GM06990 (cell line): ENCODE measurements around the gene FAM83D.

Source experiments
- DNase-seq: peaks from one replicate; pipeline ENCODE4 v3.0.0-alpha.2; 2011; ENCODE audit not compliant: insufficient read length; ENCODE audit errors: extremely low read depth
- H3K27me3 ChIP-seq: replicated peaks from 2 replicates; pipeline ENCODE4 v1.6.0; 2011; ENCODE audit warnings: low read length; ENCODE audit not compliant: control insufficient read depth, insufficient read depth
- H3K36me3 ChIP-seq: 2 replicates; pipeline ENCODE4 v1.5.1; 2011; ENCODE audit warnings: low read length; ENCODE audit not compliant: control insufficient read depth, insufficient read depth
- H3K4me3 ChIP-seq: replicated peaks from 2 replicates; pipeline ENCODE4 v1.5.1; 2011; ENCODE audit warnings: low read depth, mild to moderate bottlenecking, control low read depth, low read length
- TF ChIP-seq, protein P1 (sequence below): IDR thresholded peaks from 2 replicates; pipeline ENCODE4 v1.5.1; 2011; ENCODE audit warnings: low read length, control low read depth, mild to moderate bottlenecking, inconsistent platforms; ENCODE audit not compliant: insufficient read depth, poor library complexity, severe bottlenecking

FAM83D gene

DNA sequence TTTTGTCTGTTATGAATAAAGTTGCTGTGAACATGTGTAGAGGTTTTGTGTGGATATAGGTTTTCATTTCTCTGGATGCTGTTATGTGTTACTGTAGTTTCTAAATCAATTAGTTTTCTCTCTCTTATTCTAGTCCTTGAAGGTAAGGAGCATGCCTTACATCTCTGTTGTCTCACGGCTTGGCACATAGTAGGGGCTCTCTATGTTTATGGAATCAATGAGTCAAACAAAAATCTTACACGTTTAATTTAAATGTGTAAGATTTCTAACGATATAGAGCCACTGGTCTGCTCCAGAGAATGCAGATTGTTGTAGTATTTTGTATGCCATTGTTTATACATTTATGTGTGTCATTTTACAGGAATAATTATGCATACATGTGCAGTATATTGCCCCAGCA lies 20.6 kb downstream of the FAM83D start:
- TF ChIP-seq, protein P1, sequence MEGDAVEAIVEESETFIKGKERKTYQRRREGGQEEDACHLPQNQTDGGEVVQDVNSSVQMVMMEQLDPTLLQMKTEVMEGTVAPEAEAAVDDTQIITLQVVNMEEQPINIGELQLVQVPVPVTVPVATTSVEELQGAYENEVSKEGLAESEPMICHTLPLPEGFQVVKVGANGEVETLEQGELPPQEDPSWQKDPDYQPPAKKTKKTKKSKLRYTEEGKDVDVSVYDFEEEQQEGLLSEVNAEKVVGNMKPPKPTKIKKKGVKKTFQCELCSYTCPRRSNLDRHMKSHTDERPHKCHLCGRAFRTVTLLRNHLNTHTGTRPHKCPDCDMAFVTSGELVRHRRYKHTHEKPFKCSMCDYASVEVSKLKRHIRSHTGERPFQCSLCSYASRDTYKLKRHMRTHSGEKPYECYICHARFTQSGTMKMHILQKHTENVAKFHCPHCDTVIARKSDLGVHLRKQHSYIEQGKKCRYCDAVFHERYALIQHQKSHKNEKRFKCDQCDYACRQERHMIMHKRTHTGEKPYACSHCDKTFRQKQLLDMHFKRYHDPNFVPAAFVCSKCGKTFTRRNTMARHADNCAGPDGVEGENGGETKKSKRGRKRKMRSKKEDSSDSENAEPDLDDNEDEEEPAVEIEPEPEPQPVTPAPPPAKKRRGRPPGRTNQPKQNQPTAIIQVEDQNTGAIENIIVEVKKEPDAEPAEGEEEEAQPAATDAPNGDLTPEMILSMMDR, result no peak
- DNase-seq, result no peak
- H3K4me3 ChIP-seq, result no peak overlapping the region
- no peaks in the 10 kb centered on the region for H3K27me3 ChIP-seq
- H3K36me3 ChIP-seq, result peaks cover 18% of the 10 kb centered on the region

DNA sequence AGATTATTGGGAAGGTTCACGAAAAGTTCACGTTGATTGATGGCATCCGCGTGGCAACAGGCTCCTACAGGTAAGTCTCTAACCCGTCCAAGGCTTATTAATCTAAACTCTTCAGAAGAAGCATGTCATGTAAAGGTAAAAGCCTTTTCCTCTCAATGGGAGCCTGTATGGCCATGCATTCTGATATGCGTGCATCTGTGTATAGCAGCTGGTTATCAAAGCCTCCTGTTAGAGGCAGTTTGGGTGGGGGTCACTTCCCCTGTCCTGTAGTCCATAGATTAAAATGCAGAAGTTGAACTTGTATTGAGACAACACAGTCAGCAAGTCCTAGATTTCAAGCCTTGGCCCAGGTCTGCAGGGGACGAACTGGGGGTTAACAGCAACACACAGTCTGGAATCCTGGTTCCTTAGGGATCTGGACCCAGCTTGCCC lies 21.7 kb downstream of the FAM83D start:
- Histone ChIP-seq H3K36me3 (peaks cover 20% of the 10 kb centered on the region), H3K4me3 (no peak overlapping the region), H3K27me3 (no peaks in the 10 kb centered on the region)
- TF ChIP-seq, protein P1, result no peak
- no peak for DNase-seq

DNA sequence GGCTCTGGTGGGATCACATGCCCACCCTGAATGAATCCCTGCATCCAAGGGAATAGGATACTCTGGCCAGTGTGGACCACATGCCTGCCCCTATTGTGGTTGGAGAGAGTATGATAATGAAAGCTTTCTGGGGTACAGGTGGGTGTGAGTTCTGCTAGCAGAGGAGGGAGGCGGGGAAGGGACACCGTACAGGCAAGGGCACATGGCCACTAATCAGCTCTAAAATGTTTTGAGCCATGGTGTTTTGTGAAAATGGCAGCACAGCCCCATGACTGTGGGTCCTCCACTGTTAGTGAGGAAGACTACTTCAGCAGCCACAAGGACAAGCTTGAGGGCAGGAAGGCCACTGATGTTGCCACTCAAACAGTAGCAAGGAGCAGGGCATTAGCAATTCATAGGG lies 24.0 kb downstream of the FAM83D start:
- TF ChIP-seq, protein P1, result no peak
- H3K27me3 ChIP-seq, result no peaks in the 10 kb centered on the region
- H3K36me3 ChIP-seq, result peaks cover 19% of the 10 kb centered on the region

DNA sequence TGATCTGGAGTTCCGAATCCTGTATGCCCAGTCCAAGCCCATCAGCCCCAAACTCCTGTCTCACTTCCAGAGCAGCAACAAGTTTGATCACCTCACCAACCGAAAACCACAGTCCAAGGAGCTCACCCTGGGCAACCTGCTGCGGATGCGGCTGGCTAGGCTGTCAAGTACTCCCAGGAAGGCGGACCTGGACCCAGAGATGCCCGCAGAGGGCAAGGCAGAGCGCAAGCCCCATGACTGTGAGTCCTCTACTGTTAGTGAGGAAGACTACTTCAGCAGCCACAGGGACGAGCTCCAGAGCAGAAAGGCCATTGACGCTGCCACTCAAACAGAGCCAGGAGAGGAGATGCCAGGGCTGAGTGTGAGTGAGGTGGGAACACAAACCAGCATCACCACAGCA lies 25.4 kb downstream of the FAM83D start:
- DNase-seq, result no peak
- no peaks in the 10 kb centered on the region for H3K27me3 ChIP-seq
- TF ChIP-seq, protein P1, result no peak
- H3K36me3 ChIP-seq, result peaks cover 19% of the 10 kb centered on the region
- no peak overlapping the region for H3K4me3 ChIP-seq

More for the DNA sequence above, 24.0 kb downstream of the FAM83D start:
- no peak overlapping the region for H3K4me3 ChIP-seq
- no peak for DNase-seq

DNA sequence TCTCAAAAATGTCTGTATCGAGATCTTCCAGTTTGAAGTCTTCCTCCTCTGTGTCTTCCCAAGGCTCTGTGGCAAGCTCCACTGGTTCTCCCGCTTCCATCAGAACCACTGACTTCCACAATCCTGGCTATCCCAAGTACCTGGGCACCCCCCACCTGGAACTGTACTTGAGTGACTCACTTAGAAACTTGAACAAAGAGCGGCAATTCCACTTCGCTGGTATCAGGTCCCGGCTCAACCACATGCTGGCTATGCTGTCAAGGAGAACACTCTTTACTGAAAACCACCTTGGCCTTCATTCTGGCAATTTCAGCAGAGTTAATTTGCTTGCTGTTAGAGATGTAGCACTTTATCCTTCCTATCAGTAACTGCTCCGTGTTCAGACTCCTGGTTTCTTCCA lies 25.9 kb downstream of the FAM83D start:
- H3K27me3 ChIP-seq, result no peaks in the 10 kb centered on the region

More for the DNA sequence above, 25.9 kb downstream of the FAM83D start:
- Histone ChIP-seq H3K36me3 (peaks cover 19% of the 10 kb centered on the region), H3K4me3 (no peak overlapping the region)
- DNase-seq, result no peak
- TF ChIP-seq, protein P1, result no peak
